Lower leg skin (tissue), 4 donors: Measurements from ENCODE around the gene FBRSL1. TPM values are rescaled to one million over a fixed set of nuclear protein-coding genes. Genes with fewer than 3 reads are reported as not detected.

ENCODE experiments used
- DNase-seq, 2 donors: peaks; one replicate each; pipeline ENCODE4 v3.0.0-alpha.2; 2019; ENCODE audit warnings: low spot score in 2 of 2
- H3K4me3 ChIP-seq: fragments of 200-600 bp; sonication (generic); 2 replicates; pipeline ENCODE4 v1.5.1; 2017; ENCODE audit warnings: mild to moderate bottlenecking, low read depth; ENCODE audit not compliant: poor library complexity, severe bottlenecking
- POLR2A ChIP-seq, 2 donors: fragments of 450-650 bp; IDR thresholded peaks; one replicate each; pipeline ENCODE4 v1.6.1; 2016 to 2017; ENCODE audit warnings: antibody characterized with exemption in 2 of 2, mild to moderate bottlenecking in 1 of 2, moderate library complexity in 1 of 2
- WGBS, 2 donors: methylation state at CpG; one replicate each; pipeline ENCODE4 v1.1.5; 2018; 5-methylcytosine and 5-hydroxymethylcytosine counted together
- intact Hi-C: fragments of 100-400 bp; cut with DNase I; formaldehyde crosslinking; loops from one replicate; pipeline ENCODE4 v1.15.0; 2023; ENCODE audit warnings: low total_unique reads
- total RNA-seq, 4 donors: library from RNA; depleted of rRNA; stranded (reverse); fragments of >200 nt; gene quantifications; one replicate each; pipeline ENCODE4 v1.1.0, GENCODE V29; 2016
- TF ChIP-seq, protein P1 (sequence below), 3 donors: fragments of 450-650 bp; IDR thresholded peaks; one replicate each; pipeline ENCODE4 v1.5.1; 2016; ENCODE audit warnings: antibody characterized with exemption in 3 of 3, mild to moderate bottlenecking in 3 of 3, moderate library complexity in 2 of 3

The FBRSL1 gene
- total RNA-seq, 4 donors from 2014 or later = 15.5 to 250 (median 19.6) TPM

DNA sequence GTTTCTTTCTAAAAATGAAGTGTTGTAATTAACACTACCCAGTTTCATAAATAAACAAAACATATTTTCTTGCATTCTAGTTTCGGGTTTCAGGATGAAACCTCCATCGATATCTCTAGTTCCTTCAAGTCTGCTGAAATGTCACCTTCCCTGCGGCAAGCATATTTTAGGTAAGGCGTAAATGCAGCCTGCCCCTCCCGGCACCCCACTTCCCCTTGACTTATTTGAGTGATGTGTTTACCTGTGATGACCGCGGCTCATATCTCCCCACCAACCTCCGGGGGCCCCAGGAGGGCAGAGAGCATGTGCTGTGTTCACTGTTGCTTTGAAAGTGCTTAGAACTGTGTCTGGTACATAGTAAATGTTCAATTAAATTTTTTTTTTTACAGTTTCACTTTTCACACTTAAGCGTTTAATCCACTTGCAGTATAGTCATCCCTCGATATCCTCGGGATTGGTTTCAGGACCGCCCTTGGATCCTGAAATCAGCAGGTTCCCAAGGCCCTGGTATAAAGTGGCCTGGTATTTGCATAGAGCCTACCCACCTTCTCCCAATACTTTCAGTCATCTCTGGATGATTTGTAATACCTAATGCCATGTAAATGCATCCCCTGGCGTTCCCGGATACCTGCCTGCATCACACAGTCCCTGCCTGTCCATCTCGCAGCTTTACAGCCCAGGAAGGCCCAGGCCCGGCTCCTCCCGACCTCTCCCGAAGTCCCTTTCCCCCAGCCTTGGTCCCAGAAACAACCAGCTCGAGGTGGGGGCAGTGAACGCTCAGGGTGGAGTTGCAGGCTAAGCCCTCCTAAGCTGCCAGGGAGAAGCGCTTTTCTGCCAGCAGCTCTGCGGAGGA lies 40.2 kb upstream of the FBRSL1 start:
- intact Hi-C loops = no loop called here
- 70 to 82% methylated on average over 19 to 22 of the region's 22 CpGs for WGBS, 2 donors
- DNase-seq = no peak
- TF ChIP-seq, protein P1, sequence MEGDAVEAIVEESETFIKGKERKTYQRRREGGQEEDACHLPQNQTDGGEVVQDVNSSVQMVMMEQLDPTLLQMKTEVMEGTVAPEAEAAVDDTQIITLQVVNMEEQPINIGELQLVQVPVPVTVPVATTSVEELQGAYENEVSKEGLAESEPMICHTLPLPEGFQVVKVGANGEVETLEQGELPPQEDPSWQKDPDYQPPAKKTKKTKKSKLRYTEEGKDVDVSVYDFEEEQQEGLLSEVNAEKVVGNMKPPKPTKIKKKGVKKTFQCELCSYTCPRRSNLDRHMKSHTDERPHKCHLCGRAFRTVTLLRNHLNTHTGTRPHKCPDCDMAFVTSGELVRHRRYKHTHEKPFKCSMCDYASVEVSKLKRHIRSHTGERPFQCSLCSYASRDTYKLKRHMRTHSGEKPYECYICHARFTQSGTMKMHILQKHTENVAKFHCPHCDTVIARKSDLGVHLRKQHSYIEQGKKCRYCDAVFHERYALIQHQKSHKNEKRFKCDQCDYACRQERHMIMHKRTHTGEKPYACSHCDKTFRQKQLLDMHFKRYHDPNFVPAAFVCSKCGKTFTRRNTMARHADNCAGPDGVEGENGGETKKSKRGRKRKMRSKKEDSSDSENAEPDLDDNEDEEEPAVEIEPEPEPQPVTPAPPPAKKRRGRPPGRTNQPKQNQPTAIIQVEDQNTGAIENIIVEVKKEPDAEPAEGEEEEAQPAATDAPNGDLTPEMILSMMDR (IDR thresholded peaks at IDR 0.05) = no peak
- no peak overlapping the region for H3K4me3 ChIP-seq

DNA sequence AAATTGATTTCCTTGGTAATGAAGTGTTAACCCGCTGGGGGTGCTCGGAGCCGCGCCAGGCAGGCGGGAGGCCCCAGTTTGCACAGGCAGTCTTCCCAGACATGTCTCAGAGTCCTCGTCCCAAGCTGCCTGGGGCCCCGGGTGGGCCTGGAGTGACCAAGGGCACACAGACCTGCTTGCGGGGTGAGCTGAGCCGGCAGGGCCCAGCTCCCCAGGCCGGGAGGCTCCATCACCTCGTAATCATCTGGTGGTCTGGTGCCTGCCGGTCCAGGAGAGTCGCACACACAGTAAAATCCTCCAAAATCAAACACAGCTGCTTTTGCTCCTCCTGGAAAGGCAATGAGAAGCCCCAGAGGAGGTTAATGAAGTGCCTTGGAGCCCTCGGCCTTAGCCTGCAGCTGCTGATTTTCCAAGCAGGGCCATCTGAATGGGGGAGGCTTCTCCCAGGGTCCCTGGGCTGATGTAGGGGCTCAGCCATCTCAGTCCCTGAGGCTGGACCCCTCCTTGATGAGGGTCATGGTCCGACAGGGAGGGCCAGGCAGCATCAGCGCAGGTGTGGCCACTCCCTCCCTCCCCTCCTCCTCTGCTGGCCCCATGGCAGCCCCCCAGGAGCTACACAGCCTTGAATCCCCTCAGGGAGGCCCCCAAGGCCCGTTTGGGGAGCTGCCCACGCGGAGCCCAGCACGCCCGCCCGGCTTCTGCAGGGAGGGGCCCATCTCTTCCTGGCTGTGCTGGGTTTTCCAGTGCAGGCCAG lies 39.4 kb upstream of the FBRSL1 start:
- 40 to 50% methylated on average over 13 to 16 of the region's 22 CpGs for WGBS, 2 donors
- no peak for TF ChIP-seq POLR2A (IDR thresholded peaks at IDR 0.05)
- TF ChIP-seq, protein P1 (IDR thresholded peaks at IDR 0.05) = no peak
- no peak overlapping the region for H3K4me3 ChIP-seq
- no peak for DNase-seq
- intact Hi-C loops = no loop called here

DNA sequence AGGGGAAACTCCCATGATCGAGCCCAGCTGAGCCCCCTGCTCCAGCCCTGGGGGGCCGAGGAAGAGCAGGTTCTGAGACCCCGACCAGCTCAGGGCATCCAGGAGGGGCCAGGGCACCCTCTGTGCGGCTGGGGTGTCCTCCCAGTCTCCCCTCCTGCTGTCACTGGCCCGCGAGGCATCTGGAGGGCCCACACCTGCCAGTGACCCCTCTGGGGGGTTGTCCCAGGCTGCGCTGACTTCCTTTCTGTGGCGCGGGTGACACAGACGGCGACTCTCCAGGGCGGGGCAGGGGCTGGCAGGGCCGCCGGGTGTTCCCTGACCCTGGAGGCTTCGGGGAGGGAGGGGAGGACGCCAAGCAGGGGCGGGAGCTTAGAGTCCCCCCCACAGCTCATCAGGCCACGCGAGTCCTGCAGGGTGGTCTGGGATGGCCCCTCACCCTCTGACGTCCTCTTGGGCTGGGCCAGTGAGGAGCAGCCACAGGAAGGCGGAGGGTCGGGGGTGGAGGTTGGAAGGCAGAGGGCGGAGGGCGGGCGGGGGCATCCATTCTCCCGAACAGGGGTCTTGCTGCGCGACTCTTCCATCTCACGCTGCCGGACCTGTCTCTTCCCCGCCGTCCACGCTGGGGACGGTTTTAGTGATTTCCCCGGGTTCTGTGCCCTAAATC lies 38.6 kb upstream of the FBRSL1 start:
- intact Hi-C loops = no loop called here
- no peak overlapping the region for H3K4me3 ChIP-seq
- TF ChIP-seq POLR2A (IDR thresholded peaks at IDR 0.05) = no peak
- no peak for DNase-seq
- WGBS, 2 donors = 54 to 62% methylated on average over 15 to 32 of the region's 35 CpGs

DNA sequence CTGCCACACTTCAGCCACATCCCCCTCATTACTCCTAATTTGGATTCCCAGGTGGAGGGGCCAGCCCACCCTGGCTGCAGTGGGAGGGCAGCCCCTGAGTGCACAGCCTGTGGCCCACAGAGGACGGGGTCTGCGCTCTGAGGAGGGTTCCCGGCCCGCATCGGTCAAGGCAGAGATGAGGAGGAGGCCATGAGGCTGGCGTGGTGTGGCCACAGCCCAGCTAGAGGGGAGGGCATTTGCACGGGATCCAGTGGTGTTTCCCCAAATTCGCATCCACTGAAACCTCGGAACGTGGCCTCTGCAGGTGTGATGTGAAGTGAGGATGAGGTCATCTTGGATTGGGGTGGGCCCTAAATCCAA lies 38.1 kb upstream of the FBRSL1 start:
- no peak for DNase-seq
- 88 to 93% methylated on average over 10 of the region's 10 CpGs for WGBS, 2 donors
- intact Hi-C loops = no loop called here
- TF ChIP-seq POLR2A (IDR thresholded peaks at IDR 0.05) = no peak
- TF ChIP-seq, protein P1 (IDR thresholded peaks at IDR 0.05) = no peak
- no peak overlapping the region for H3K4me3 ChIP-seq

DNA sequence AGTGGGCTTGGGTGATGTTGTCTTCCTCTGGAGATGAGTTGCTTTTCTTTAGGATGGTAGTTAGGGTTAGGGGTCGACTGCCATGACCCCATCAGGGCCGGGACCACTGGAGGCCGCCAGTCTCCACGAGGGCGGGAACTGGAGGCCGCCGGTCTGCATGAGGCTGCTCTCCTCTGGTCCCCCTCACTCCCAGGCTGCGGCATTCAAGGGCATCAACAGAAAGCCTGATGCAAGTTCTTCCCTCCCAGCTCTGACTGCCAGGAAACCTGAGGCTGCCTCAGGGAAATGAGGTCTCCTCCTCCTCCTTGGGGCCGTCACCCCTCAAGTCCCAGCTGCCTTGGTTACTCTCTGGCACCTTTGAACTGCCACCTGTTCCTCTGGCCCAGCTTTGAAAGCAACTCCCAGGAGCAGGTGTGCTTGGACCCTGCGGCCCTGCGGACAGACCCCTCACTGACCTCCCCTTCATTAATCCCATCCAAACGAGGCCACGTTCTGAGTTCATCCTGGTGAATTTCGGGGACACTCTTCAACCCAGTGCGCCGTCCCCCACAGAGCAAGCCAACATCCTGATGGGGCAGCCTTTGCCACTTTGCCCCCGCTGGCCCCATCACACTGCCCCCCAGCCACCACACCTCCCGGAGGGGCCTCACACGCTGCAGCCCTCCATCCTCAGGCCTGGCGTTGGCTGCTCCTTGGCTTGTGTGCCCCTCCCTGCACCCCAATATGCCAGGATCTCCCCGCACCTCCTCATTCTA lies 37.2 kb upstream of the FBRSL1 start:
- intact Hi-C loops = no loop called here
- WGBS, 2 donors = 80 to 85% methylated on average over 21 of the region's 21 CpGs
- DNase-seq = no peak
- no peak for TF ChIP-seq POLR2A (IDR thresholded peaks at IDR 0.05)
- TF ChIP-seq, protein P1 (IDR thresholded peaks at IDR 0.05) = no peak
- H3K4me3 ChIP-seq = no peak overlapping the region
